Fibroblast of lung (primary cell): ENCODE data around the gene LPP.

Source experiments
- EZH2 ChIP-seq: IDR thresholded peaks from 2 replicates; pipeline ENCODE4 v1.5.1; 2012; ENCODE audit warnings: low read length, control low read depth, mild to moderate bottlenecking; ENCODE audit errors: missing control alignments
- TF ChIP-seq, protein P1 (sequence below), 2 donors: IDR thresholded peaks in 1 of 2; conservative IDR thresholded peaks in 1 of 2; 1 replicate in 1 of 2; 2 replicates in 1 of 2; pipeline ENCODE4 v1.5.1; 2011 to 2012; ENCODE audit warnings: low read length in 2 of 2, control low read depth in 1 of 2, inconsistent platforms in 1 of 2, low read depth in 1 of 2, mild to moderate bottlenecking in 1 of 2

DNA sequence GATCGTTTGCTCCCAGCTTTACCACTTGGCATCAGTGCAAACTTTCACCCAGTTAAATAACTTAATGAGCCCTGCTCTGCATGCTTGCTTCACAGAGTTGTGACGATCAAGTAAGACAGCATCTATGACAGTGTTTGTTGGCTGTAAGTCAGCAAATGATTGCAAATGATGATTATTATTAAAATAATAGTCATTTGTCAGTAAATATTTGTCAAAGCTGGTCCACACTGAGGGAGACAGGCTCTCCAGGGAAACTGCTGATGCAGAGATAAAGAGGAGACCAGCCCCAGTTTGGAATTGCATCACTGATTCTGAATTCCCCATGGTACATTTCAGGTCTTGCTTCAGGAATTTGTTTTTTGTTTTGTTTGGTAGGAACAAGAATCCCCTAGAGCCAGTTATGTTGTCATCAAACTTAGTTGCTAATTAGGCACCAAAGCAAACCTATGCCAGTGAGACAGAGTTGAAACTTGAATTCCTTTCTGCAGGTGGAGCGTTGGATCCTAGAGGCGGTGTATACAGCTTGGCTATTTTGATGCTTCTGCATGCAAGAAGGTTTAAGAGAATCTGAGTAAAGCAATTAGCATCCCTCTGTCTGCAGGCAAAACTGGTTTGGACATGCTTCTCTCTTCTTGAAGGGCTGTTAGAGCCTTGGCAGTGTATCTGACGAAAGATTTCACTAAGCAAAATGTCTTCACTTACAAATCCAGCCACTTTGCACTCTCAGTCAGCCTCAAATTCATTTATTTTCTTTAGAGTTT, 679.2 kb downstream of the LPP start:
- TF ChIP-seq, protein P1, sequence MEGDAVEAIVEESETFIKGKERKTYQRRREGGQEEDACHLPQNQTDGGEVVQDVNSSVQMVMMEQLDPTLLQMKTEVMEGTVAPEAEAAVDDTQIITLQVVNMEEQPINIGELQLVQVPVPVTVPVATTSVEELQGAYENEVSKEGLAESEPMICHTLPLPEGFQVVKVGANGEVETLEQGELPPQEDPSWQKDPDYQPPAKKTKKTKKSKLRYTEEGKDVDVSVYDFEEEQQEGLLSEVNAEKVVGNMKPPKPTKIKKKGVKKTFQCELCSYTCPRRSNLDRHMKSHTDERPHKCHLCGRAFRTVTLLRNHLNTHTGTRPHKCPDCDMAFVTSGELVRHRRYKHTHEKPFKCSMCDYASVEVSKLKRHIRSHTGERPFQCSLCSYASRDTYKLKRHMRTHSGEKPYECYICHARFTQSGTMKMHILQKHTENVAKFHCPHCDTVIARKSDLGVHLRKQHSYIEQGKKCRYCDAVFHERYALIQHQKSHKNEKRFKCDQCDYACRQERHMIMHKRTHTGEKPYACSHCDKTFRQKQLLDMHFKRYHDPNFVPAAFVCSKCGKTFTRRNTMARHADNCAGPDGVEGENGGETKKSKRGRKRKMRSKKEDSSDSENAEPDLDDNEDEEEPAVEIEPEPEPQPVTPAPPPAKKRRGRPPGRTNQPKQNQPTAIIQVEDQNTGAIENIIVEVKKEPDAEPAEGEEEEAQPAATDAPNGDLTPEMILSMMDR (conservative IDR thresholded peaks at IDR 0.05 in 1 of 2, IDR thresholded peaks at IDR 0.05 in 1 of 2; ENCODE audit: low read depth in 1 of 2, low read length in 2 of 2), result no peak
- no peak for TF ChIP-seq EZH2
